ENCODE data around the gene SOST.
A peak's percentile ranks its signal among the peaks of the same experiment; 100 is the strongest.

The SOST gene

GRCh38 chr17:43774304-43775250 lies 16.0 kb upstream of the SOST start:
- no peaks in the 10 kb centered on the region for H3K27me3 ChIP-seq (ENCODE audit: control insufficient read depth in 1 of 2, insufficient read depth in 2 of 2, low read length in 2 of 2)
- no peak overlapping the region for H3K9ac ChIP-seq (ENCODE audit: low read length in 2 of 2)
- no peak overlapping the region for H3K27ac ChIP-seq (ENCODE audit: low read length)
- peaks cover 32 to 42% of the 10 kb centered on the region in 2 donors for H3K36me3 ChIP-seq (ENCODE audit: control insufficient read depth in 2 of 2, insufficient read depth in 2 of 2, low read length in 2 of 2)
- H3K4me1 ChIP-seq (ENCODE audit: control insufficient read depth, insufficient read depth, low read length) = peaks cover 21% of the 10 kb centered on the region
- H3K9me3 ChIP-seq (ENCODE audit: control insufficient read depth in 2 of 2, low read length in 2 of 2) = no peaks in the 10 kb centered on the region
- H3K4me3 ChIP-seq (ENCODE audit: low read length in 2 of 2) = no peak overlapping the region

GRCh38 chr17:43772877-43773648 lies 14.5 kb upstream of the SOST start:
- H3K27me3 ChIP-seq (ENCODE audit: control insufficient read depth in 1 of 2, insufficient read depth in 2 of 2, low read length in 2 of 2) = no peaks in the 10 kb centered on the region
- no peaks in the 10 kb centered on the region for H3K9me3 ChIP-seq (ENCODE audit: control insufficient read depth in 2 of 2, low read length in 2 of 2)
- no peak overlapping the region for H3K9ac ChIP-seq (ENCODE audit: low read length in 2 of 2)
- peaks cover 22% of the 10 kb centered on the region for H3K4me1 ChIP-seq (ENCODE audit: control insufficient read depth, insufficient read depth, low read length)
- no peak overlapping the region for H3K27ac ChIP-seq (ENCODE audit: low read length)
- H3K4me3 ChIP-seq (ENCODE audit: low read length in 2 of 2) = no peak overlapping the region
- peaks cover 43 to 54% of the 10 kb centered on the region in 2 donors for H3K36me3 ChIP-seq (ENCODE audit: control insufficient read depth in 2 of 2, insufficient read depth in 2 of 2, low read length in 2 of 2)

- H3K4me1 ChIP-seq (ENCODE audit: control insufficient read depth, insufficient read depth, low read length) = peaks cover 13% of the 10 kb centered on the region
- H3K27me3 ChIP-seq (ENCODE audit: control insufficient read depth in 1 of 2, insufficient read depth in 2 of 2, low read length in 2 of 2) = no peaks in the 10 kb centered on the region
- H3K4me3 ChIP-seq (ENCODE audit: low read length in 2 of 2) = no peak overlapping the region
- no peak overlapping the region for H3K9ac ChIP-seq (ENCODE audit: low read length in 2 of 2)
- H3K27ac ChIP-seq (ENCODE audit: low read length) = no peak overlapping the region
- H3K9me3 ChIP-seq (ENCODE audit: control insufficient read depth in 2 of 2, low read length in 2 of 2) = no peaks in the 10 kb centered on the region
- H3K36me3 ChIP-seq (ENCODE audit: control insufficient read depth in 2 of 2, insufficient read depth in 2 of 2, low read length in 2 of 2) = peaks cover 43 to 68% of the 10 kb centered on the region in 2 donors
Measured at GRCh38 chr17:43771463-43771862, 12.9 kb upstream of the SOST start.

- peaks cover 43 to 68% of the 10 kb centered on the region in 2 donors for H3K36me3 ChIP-seq (ENCODE audit: control insufficient read depth in 2 of 2, insufficient read depth in 2 of 2, low read length in 2 of 2)
- no peaks in the 10 kb centered on the region for H3K9me3 ChIP-seq (ENCODE audit: control insufficient read depth in 2 of 2, low read length in 2 of 2)
- no peak overlapping the region for H3K27ac ChIP-seq (ENCODE audit: low read length)
- no peak overlapping the region for H3K9ac ChIP-seq (ENCODE audit: low read length in 2 of 2)
- peaks cover 8% of the 10 kb centered on the region for H3K4me1 ChIP-seq (ENCODE audit: control insufficient read depth, insufficient read depth, low read length)
- H3K4me3 ChIP-seq (ENCODE audit: low read length in 2 of 2) = no peak overlapping the region
- H3K27me3 ChIP-seq (ENCODE audit: control insufficient read depth in 1 of 2, insufficient read depth in 2 of 2, low read length in 2 of 2) = no peaks in the 10 kb centered on the region
Measured at GRCh38 chr17:43770957-43771356, 12.4 kb upstream of the SOST start.

GRCh38 chr17:43769859-43770258 lies 11.3 kb upstream of the SOST start:
- Histone ChIP-seq H3K9ac (ENCODE audit: low read length in 2 of 2) (no peak overlapping the region), H3K27ac (ENCODE audit: low read length) (no peak overlapping the region), H3K4me3 (ENCODE audit: low read length in 2 of 2) (no peak overlapping the region), H3K27me3 (ENCODE audit: control insufficient read depth in 1 of 2, insufficient read depth in 2 of 2, low read length in 2 of 2) (no peaks in the 10 kb centered on the region), H3K9me3 (ENCODE audit: control insufficient read depth in 2 of 2, low read length in 2 of 2) (no peaks in the 10 kb centered on the region), H3K36me3 (ENCODE audit: control insufficient read depth in 2 of 2, insufficient read depth in 2 of 2, low read length in 2 of 2) (peaks cover 47 to 69% of the 10 kb centered on the region in 2 donors), H3K4me1 (ENCODE audit: control insufficient read depth, insufficient read depth, low read length) (peaks cover 6% of the 10 kb centered on the region)

GRCh38 chr17:43769426-43769825 lies 10.8 kb upstream of the SOST start:
- H3K4me1 ChIP-seq (ENCODE audit: control insufficient read depth, insufficient read depth, low read length) = peaks cover 6% of the 10 kb centered on the region
- H3K27ac ChIP-seq (ENCODE audit: low read length) = no peak overlapping the region
- peaks cover 46 to 64% of the 10 kb centered on the region in 2 donors for H3K36me3 ChIP-seq (ENCODE audit: control insufficient read depth in 2 of 2, insufficient read depth in 2 of 2, low read length in 2 of 2)
- no peaks in the 10 kb centered on the region for H3K9me3 ChIP-seq (ENCODE audit: control insufficient read depth in 2 of 2, low read length in 2 of 2)
- no peaks in the 10 kb centered on the region for H3K27me3 ChIP-seq (ENCODE audit: control insufficient read depth in 1 of 2, insufficient read depth in 2 of 2, low read length in 2 of 2)
- no peak overlapping the region for H3K4me3 ChIP-seq (ENCODE audit: low read length in 2 of 2)
- no peak overlapping the region for H3K9ac ChIP-seq (ENCODE audit: low read length in 2 of 2)

GRCh38 chr17:43768943-43769342 lies 10.4 kb upstream of the SOST start:
- Histone ChIP-seq H3K9ac (ENCODE audit: low read length in 2 of 2) (no peak overlapping the region), H3K4me1 (ENCODE audit: control insufficient read depth, insufficient read depth, low read length) (peaks cover 6% of the 10 kb centered on the region), H3K36me3 (ENCODE audit: control insufficient read depth in 2 of 2, insufficient read depth in 2 of 2, low read length in 2 of 2) (peaks cover 42 to 59% of the 10 kb centered on the region in 2 donors), H3K27ac (ENCODE audit: low read length) (no peak overlapping the region), H3K27me3 (ENCODE audit: control insufficient read depth in 1 of 2, insufficient read depth in 2 of 2, low read length in 2 of 2) (no peaks in the 10 kb centered on the region), H3K4me3 (ENCODE audit: low read length in 2 of 2) (no peak overlapping the region), H3K9me3 (ENCODE audit: control insufficient read depth in 2 of 2, low read length in 2 of 2) (no peaks in the 10 kb centered on the region)

GRCh38 chr17:43768382-43768781 lies 9.8 kb upstream of the SOST start:
- H3K4me1 ChIP-seq (ENCODE audit: control insufficient read depth, insufficient read depth, low read length) = peaks cover 6% of the 10 kb centered on the region
- peaks cover 40 to 57% of the 10 kb centered on the region in 2 donors for H3K36me3 ChIP-seq (ENCODE audit: control insufficient read depth in 2 of 2, insufficient read depth in 2 of 2, low read length in 2 of 2)
- peak overlapping the region; percentile 6 for H3K27ac ChIP-seq (ENCODE audit: low read length)

GRCh38 chr17:43767713-43768059 lies 9.1 kb upstream of the SOST start:
- Histone ChIP-seq H3K36me3 (ENCODE audit: control insufficient read depth in 2 of 2, insufficient read depth in 2 of 2, low read length in 2 of 2) (peaks cover 33 to 50% of the 10 kb centered on the region in 2 donors), H3K27me3 (ENCODE audit: control insufficient read depth in 1 of 2, insufficient read depth in 2 of 2, low read length in 2 of 2) (no peaks in the 10 kb centered on the region), H3K4me1 (ENCODE audit: control insufficient read depth, insufficient read depth, low read length) (peaks cover 6% of the 10 kb centered on the region), H3K27ac (ENCODE audit: low read length) (peak overlapping the region; percentile 6), H3K4me3 (ENCODE audit: low read length in 2 of 2) (no peak overlapping the region), H3K9me3 (ENCODE audit: control insufficient read depth in 2 of 2, low read length in 2 of 2) (no peaks in the 10 kb centered on the region), H3K9ac (ENCODE audit: low read length in 2 of 2) (no peak overlapping the region)

More at GRCh38 chr17:43768382-43768781, 9.8 kb upstream of the SOST start:
- Histone ChIP-seq H3K9ac (ENCODE audit: low read length in 2 of 2) (no peak overlapping the region), H3K4me3 (ENCODE audit: low read length in 2 of 2) (no peak overlapping the region), H3K27me3 (ENCODE audit: control insufficient read depth in 1 of 2, insufficient read depth in 2 of 2, low read length in 2 of 2) (no peaks in the 10 kb centered on the region), H3K9me3 (ENCODE audit: control insufficient read depth in 2 of 2, low read length in 2 of 2) (no peaks in the 10 kb centered on the region)

GRCh38 chr17:43767053-43767712 lies 8.6 kb upstream of the SOST start:
- H3K4me3 ChIP-seq (ENCODE audit: low read length in 2 of 2) = no peak overlapping the region
- H3K9ac ChIP-seq (ENCODE audit: low read length in 2 of 2) = no peak overlapping the region
- peaks cover 6% of the 10 kb centered on the region for H3K4me1 ChIP-seq (ENCODE audit: control insufficient read depth, insufficient read depth, low read length)
- no peak overlapping the region for H3K27ac ChIP-seq (ENCODE audit: low read length)
- H3K9me3 ChIP-seq (ENCODE audit: control insufficient read depth in 2 of 2, low read length in 2 of 2) = no peaks in the 10 kb centered on the region
- H3K36me3 ChIP-seq (ENCODE audit: control insufficient read depth in 2 of 2, insufficient read depth in 2 of 2, low read length in 2 of 2) = peaks cover 28 to 45% of the 10 kb centered on the region in 2 donors
- no peaks in the 10 kb centered on the region for H3K27me3 ChIP-seq (ENCODE audit: control insufficient read depth in 1 of 2, insufficient read depth in 2 of 2, low read length in 2 of 2)

Measured in stomach smooth muscle (tissue), 2 donors.